NT2/D1 (cell line): ENCODE data around the gene BRDT.

Source experiments
- SUZ12 ChIP-seq: IDR thresholded peaks from 2 replicates; pipeline ENCODE4 v1.6.1; 2011; ENCODE audit not compliant: insufficient read length, insufficient read depth; ENCODE audit errors: extremely low read depth
- YY1 ChIP-seq: IDR thresholded peaks from 2 replicates; pipeline ENCODE4 v1.6.1; 2011; ENCODE audit not compliant: insufficient read length, insufficient read depth
- ZNF274 ChIP-seq: IDR thresholded peaks from 2 replicates; pipeline ENCODE4 v1.6.1; 2011; ENCODE audit warnings: mild to moderate bottlenecking, low read depth, low read length

- no peak for TF ChIP-seq ZNF274
- TF ChIP-seq YY1: no peak
- no peak for TF ChIP-seq SUZ12
Measured at GRCh38 chr1:91949356-91949699, at the start of gene BRDT.
